Measurements from ENCODE around the gene ZNF366.

The ZNF366 gene

DNA sequence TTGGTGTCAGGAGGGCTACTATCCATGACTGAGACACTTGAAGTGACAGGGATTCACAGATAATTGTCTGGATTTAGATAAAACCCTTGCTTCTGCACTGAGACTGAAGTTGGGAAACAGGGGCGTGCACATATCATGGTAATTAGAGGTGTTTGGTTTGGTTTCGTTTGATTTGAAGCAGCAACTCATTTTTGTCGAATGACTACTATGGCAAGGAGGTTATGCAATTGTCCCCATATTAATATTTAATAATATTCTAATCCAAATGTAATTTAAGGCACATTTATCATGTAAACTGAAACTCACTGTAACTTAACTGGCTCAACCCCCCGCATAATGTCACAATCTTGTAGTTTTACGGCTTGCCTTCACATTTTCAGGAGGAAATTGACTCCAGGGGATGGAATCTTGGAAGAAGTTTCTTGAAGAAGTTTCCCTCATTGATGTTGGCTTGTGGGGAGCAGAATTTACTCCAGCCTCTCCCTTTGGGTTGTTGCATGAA lies 12.5 kb downstream of the ZNF366 start:
- no peak for DNase-seq (ENCODE audit: low read depth in 2 of 2)

DNA sequence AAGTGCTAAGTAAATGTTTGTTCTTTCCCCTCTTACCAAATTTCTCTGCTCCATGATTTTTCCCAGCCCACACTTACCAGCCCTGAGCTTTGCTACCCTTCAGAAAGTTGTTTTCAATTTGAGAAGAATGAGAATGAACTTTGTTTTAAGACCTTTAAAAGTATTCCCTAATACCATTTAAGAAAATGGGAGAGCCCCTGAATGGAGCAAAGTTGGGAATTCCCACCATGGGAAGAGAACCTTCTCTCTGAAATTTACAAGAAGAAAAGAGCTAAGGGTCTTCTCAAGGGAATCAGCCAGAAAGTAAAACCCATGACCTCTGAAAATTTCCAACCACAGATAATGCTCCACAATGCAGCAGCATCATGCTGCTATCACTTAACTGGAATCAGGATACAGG lies 17.7 kb downstream of the ZNF366 start:
- no peak for DNase-seq (ENCODE audit: low read depth in 2 of 2)

GRCh38 chr5:72488756-72489155 lies 18.5 kb downstream of the ZNF366 start:
- no peak for DNase-seq (ENCODE audit: low read depth in 2 of 2)

DNA sequence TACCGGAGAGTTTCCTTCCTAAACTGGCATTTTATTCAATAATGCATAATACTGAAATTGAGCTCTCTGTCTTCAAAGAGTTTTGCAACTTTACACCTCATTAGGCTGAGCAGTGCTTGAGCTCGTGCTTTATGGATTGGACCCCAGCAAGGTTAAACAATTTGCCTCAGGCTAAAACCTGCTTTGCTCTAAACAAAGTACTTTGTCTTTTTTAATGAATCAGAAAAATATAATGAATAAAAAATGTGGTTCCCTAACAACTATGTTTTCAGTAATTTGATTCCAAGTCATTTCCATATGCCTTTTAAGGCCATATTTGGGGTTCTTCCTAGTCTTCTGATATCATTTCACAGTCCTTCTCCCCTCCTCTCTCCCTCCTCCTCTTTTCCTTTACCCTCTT lies 20.0 kb downstream of the ZNF366 start:
- DNase-seq (ENCODE audit: low read depth in 2 of 2): no peak

- no peak for DNase-seq (ENCODE audit: low read depth in 2 of 2)
Measured at GRCh38 chr5:72486371-72486770, 20.8 kb downstream of the ZNF366 start.

DNA sequence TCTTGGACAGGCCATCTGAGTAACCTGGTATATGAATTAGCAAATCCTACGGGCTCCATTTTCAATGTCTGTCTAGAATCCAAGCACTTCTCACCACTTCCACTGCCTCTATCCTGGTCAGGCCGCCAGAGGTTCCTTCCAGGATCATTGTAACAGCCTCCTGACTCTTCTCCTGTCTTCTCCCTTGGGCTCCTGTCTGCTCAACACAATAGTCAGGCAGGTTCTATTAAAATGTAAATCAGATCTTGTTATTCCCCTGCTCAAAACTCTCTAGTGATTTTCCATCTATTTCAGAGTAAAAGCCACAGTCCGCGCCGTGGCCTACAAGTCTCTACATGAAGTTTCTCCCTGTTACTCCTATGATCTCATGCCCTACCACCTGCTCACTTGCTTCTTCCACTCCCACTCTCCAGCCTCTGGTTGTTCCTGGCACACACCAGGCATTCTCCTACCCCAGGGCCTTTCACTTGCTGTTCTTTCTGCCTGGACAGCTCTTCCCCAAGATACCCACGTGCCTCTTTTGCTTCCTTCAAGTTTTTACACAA lies 21.7 kb downstream of the ZNF366 start:
- no peak for DNase-seq (ENCODE audit: low read depth in 2 of 2)

DNA sequence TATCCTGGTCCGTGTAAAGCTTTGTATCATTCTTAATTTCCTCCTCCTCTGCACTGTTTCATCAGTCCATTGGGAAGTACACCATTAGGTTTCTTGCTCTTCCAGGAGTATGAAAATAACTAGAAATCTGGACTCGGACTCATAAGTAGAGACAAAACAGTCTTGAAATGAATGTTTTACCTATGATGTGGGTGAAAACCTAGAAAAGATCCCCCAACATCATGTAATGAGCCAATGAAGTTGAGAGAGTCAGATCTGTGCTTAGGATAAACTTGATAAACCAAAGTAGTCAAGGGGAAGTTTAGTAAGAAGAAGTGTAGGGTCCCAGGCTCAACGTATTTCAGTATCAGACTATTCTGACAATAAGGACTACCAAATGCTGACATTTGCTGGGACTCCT lies 25.2 kb downstream of the ZNF366 start:
- no peak for DNase-seq (ENCODE audit: low read depth in 2 of 2)

- no peak for DNase-seq (ENCODE audit: low read depth in 2 of 2)
Measured at GRCh38 chr5:72480841-72481240, 26.4 kb downstream of the ZNF366 start.

GRCh38 chr5:72479921-72480320 lies 27.3 kb downstream of the ZNF366 start:
- DNase-seq (ENCODE audit: low read depth in 2 of 2): no peak

DNA sequence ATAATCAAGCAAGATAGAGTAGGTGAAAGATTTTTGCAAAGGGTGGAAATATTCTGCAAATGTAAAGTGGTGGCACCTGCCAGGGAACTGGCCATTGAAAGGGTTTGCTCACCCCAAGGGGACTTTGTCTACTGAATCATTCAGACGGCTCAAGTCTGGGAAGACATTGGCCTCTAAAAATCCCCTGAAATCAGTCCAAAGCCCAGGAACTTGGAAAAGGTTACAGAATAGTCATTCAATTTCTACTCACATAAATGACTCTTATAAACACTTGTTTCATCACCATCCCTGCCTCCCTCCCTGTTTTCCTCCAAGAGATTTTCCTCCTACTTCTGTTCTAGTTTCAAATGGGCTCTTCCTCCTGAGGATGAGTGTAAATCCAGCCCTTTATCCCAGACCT lies 28.5 kb downstream of the ZNF366 start:
- DNase-seq (ENCODE audit: low read depth in 2 of 2): no peak

DNA sequence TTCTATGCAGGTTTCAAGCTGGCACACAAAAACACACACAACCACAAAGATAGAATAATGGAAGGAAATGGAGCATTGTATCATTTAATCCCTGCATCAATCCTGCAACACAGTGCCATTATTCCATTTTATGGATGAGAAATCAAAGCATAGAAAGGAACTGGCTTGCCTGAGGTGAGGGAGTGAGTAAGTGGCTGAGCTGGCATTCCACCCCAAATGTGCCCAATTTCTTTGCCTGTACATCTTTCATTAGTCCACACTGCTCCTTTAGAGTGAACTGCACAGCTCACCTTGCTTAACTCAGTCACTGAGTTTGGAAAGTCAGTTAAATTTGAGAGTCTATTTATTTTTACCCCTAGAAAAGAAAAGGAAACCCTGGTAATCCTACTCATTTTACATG lies 28.9 kb downstream of the ZNF366 start:
- no peak for DNase-seq (ENCODE audit: low read depth in 2 of 2)

- no peak for DNase-seq (ENCODE audit: low read depth in 2 of 2)
Measured at GRCh38 chr5:72477644-72478043, 29.6 kb downstream of the ZNF366 start.

GRCh38 chr5:72477176-72477575 lies 30.0 kb downstream of the ZNF366 start:
- no peak for DNase-seq (ENCODE audit: low read depth in 2 of 2)

DNA sequence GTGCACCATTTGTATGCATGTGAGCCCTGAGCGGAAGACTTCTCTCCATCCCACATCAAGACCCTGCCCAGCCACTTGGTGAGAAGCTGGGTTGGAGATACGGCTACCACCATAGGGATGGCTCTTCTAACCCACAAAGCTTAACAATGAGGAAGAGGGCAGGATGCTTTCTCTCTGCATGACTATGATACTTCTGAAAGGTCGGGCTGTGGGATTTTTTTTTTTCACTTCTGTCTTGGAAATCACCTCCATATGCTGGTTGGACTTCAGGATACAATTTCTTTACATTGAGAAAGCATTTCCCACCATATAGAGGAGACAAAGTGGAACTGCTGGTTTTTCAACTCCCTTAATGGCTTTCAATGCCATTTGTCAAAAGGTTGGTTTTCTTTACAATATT lies 30.5 kb downstream of the ZNF366 start:
- DNase-seq (ENCODE audit: low read depth in 2 of 2): no peak

DNA sequence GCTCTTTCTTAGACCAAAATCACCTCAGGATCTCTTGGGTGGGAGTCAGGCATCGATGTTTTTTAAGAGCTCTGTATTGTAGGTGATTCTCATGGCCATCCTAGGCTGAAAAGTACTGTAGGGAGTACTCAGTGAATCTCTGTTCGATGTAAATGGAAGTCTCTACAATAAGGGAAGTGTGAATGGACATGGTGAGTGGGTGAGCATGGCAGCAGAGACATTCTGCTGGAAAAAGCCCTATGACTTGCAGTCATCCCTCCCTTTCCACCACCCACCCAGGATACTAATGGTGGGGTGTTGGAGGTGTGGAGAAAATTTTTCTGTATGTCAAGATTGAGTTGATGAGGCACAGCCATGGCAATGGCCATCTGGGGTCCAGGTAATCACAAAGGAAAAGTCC lies 30.9 kb downstream of the ZNF366 start:
- DNase-seq (ENCODE audit: low read depth in 2 of 2): no peak

GRCh38 chr5:72474516-72474915 lies 32.7 kb downstream of the ZNF366 start:
- DNase-seq (ENCODE audit: low read depth in 2 of 2): no peak

DNA sequence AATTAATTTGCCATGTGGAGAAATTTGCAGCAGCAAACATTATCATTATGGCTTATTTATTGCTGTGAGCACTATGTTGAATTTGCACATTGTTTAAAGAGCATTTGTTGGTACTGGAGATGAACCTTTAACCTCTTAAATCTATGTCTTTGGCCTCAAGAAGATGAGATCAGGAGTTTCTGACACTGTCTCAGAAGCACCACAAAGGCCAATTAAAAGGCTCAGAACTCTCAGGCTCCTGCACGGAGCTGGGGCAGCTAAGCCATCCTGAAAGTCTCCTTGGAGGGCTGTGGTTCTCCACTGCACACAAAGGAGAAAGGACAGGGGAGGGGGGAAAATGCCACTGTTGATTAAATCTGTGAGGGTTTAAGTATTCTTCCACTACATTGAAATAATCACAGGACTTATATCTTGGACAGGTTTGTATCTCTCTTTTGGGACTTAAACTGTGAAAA lies 33.1 kb downstream of the ZNF366 start:
- DNase-seq (ENCODE audit: low read depth in 2 of 2): no peak

DNA sequence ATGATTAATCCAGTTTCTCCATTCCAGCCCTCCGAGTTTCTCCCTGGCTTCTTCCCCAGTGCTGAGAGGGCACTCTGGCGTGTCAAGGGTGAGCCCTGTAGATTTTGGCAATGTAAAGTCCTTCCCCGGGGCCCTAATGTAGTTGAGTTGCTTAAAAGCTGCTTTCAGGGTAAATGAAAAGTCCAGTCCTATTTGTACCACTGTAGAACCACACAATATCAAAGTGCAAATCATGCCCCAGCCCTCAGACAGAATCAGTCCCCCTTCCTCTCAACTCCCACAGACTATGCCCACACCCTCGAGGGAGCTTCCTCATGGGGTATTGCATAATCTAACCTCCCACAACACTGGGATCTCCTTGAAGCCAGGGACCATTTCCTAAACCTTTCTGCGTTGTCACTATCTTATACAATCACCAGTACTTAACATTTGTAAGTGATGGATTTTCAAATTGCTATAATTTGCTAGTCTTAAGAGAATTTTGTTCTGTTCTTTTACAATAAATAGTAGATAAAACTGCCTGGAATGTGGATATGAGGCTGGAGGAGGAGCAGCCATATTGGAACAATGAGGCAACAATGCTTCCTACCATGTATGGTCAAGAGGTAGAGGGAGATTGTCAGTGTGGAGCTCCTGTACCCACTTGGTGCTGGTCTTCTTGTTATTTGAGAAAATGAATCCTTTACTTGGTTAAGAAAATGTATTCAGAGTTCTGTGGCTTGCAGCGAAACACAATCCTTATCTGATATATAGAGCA lies 34.4 kb downstream of the ZNF366 start:
- no peak for DNase-seq (ENCODE audit: low read depth in 2 of 2)

DNA sequence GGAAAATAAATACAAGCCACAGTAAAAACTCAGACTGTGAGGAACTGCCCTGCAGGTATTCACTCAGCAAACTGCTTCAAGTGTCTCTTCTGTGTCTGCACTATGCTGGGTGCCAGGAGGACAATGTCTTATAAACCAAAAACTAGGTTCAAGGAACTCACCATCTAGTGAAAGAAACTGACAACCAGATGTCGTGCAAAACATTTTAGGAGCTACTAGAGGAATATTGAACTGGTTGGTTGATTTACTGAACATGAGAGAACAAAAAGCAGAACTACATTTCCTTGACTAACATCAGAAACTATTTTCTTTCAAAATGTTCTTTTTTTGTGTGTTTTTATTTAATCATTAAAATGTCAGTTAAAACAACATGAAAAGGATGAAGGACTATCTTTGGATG lies 35.2 kb downstream of the ZNF366 start:
- no peak for DNase-seq (ENCODE audit: low read depth in 2 of 2)

GRCh38 chr5:72470826-72471225 lies 36.4 kb downstream of the ZNF366 start:
- no peak for DNase-seq (ENCODE audit: low read depth in 2 of 2)

DNA sequence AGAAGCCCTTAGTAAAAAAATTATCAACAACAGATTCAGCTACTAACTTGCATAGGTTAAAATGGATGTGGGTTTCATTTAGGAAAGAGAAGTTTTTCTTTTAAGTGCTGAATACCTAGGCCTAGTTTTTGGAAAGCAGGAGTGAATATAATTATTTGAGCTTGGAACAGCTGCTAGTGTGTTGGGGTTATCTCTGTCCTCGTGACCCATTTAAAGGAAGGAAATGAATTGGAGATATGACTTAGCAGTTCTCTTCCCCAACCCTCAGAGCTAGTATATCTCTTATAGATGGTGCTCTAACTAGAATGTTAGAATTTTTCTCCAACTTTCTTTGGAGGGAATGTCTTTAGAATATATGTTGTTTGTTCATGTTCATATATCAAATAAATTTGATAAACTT lies 38.6 kb downstream of the ZNF366 start:
- no peak for DNase-seq (ENCODE audit: low read depth in 2 of 2)

DNA sequence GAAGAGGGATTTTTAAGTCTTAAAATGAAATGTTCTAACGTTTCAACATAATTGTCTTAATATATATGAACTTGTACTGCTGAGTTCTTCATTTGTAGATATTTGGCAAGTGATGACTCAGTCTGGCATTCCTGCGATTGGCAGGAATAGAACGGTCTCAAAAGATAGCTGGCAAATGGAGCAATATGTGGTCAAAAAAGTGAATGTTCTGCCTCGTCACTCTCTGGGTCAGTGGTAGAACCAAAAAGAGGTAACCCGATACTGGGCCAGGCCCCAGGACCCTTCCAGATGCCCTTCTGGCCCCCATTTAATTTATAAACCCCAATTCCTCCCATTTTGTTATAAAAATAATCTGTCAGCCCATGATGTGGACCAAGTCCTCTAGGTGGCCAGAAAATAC lies 39.2 kb downstream of the ZNF366 start:
- no peak for DNase-seq (ENCODE audit: low read depth in 2 of 2)

- DNase-seq (ENCODE audit: low read depth in 2 of 2): no peak
Measured at GRCh38 chr5:72467461-72467860, 39.7 kb downstream of the ZNF366 start.

All from stimulated activated CD8-positive, alpha-beta memory T cell treated with anti-CD3 and anti-CD28 coated beads, Interleukin-2, amount 100 ng/mL, for 1 hour (primary cell).